HepG2 (cell line): ENCODE measurements around the gene TMEM214. TPM values are rescaled to one million over a fixed set of nuclear protein-coding genes. Genes with fewer than 3 reads are reported as not detected.

Experiments used
- CHCHD3 ChIP-seq: sonication (generic); formaldehyde crosslinking; IDR thresholded peaks from 2 replicates; pipeline ENCODE4 v1.8.0; 2022; ENCODE audit warnings: mild to moderate bottlenecking, missing genetic modification reagents, moderate library complexity
- HNF4A ChIP-seq: sonication (generic); formaldehyde crosslinking; IDR thresholded peaks from 2 replicates; pipeline ENCODE4 v1.4.0; 2020; ENCODE audit warnings: missing genetic modification reagents
- IKZF4 ChIP-seq: sonication (generic); formaldehyde crosslinking; IDR thresholded peaks from 2 replicates; pipeline ENCODE4 v1.5.1; 2020; ENCODE audit warnings: borderline replicate concordance, mild to moderate bottlenecking, low read depth, missing genetic modification reagents; ENCODE audit errors: not compliant biosample characterization
- NR0B2 ChIP-seq: sonication (generic); formaldehyde crosslinking; IDR thresholded peaks from 2 replicates; pipeline ENCODE4 v1.4.0; 2020; ENCODE audit warnings: mild to moderate bottlenecking, missing genetic modification reagents
- SCMH1 ChIP-seq: sonication (generic); formaldehyde crosslinking; IDR thresholded peaks from 2 replicates; pipeline ENCODE4 v1.9.0; 2021; ENCODE audit warnings: missing genetic modification reagents, mild to moderate bottlenecking, borderline replicate concordance
- SMYD3 ChIP-seq: sonication (generic); formaldehyde crosslinking; IDR thresholded peaks from 2 replicates; pipeline ENCODE4 v1.8.1; 2023; ENCODE audit warnings: mild to moderate bottlenecking, missing genetic modification reagents
- ZBTB39 ChIP-seq: sonication (generic); formaldehyde crosslinking; IDR thresholded peaks from 2 replicates; pipeline ENCODE4 v1.5.0; 2020; ENCODE audit warnings: missing genetic modification reagents
- ZBTB4 ChIP-seq: sonication (generic); formaldehyde crosslinking; IDR thresholded peaks from 2 replicates; pipeline ENCODE4 v1.4.0; 2020; ENCODE audit warnings: missing genetic modification reagents, mild to moderate bottlenecking, borderline replicate concordance
- ZMYM4 ChIP-seq: sonication (generic); formaldehyde crosslinking; IDR thresholded peaks from 2 replicates; pipeline ENCODE4 v1.8.1; 2023; ENCODE audit warnings: mild to moderate bottlenecking, missing genetic modification reagents
- ZNF709 ChIP-seq: sonication (generic); formaldehyde crosslinking; IDR thresholded peaks from 2 replicates; pipeline ENCODE4 v1.5.0; 2020; ENCODE audit warnings: mild to moderate bottlenecking, missing genetic modification reagents
- ZNF724P ChIP-seq: sonication (generic); formaldehyde crosslinking; IDR thresholded peaks from 2 replicates; pipeline ENCODE4 v1.8.0; 2022; ENCODE audit warnings: missing genetic modification reagents, borderline replicate concordance
- polyA plus RNA-seq, 8 experiments: library from polyadenylated mRNA; depleted of rRNA in 3 of 8; stranded (reverse) in 7 of 8; unstranded in 1 of 8; fragments of >200 nt; fragmentation: Illumina TruSeq in 4 of 8; extraction: Trizol in 4 of 8; gene quantifications; 2 replicates each; pipeline versions ENCODE4 v1.2.1 to v1.2.3, GENCODE V29; 2011 to 2016; ENCODE audit warnings: low read depth in 4 of 8, missing spikeins in 1 of 8, mixed read lengths in 1 of 8; ENCODE audit not compliant: insufficient read depth in 1 of 8
- total RNA-seq, 5 experiments: library from RNA; depleted of rRNA; stranded (reverse); fragments of >200 nt; fragmentation: Illumina TruSeq; extraction: Trizol; gene quantifications; 2 replicates each; pipeline ENCODE4 v1.2.3, GENCODE V29; 2016; ENCODE audit warnings: low read depth in 1 of 5
- TF ChIP-seq, protein P1 (sequence below): sonication (generic); formaldehyde crosslinking; IDR thresholded peaks from 2 replicates; pipeline ENCODE4 v1.5.1; 2020; ENCODE audit warnings: mild to moderate bottlenecking, missing genetic modification reagents, borderline replicate concordance
- TF ChIP-seq, protein P2 (sequence below): sonication (generic); formaldehyde crosslinking; IDR thresholded peaks from 2 replicates; pipeline ENCODE4 v1.4.0; 2020; ENCODE audit warnings: missing genetic modification reagents
- TF ChIP-seq, protein P3 (sequence below): sonication (generic); formaldehyde crosslinking; IDR thresholded peaks from 2 replicates; pipeline ENCODE4 v1.5.0; 2020; ENCODE audit warnings: missing genetic modification reagents
- TF ChIP-seq, protein P4 (sequence below): IDR thresholded peaks from 2 replicates; pipeline ENCODE4 v1.6.1; 2016; ENCODE audit warnings: mild to moderate bottlenecking, missing biosample characterization, missing genetic modification reagents

TMEM214 gene
- total and polyA plus RNA-seq, 2 of the 13 experiments (the other 11 are each of a cell fraction or from before 2014, with no cell fraction given), result 58.3 to 132 TPM

DNA sequence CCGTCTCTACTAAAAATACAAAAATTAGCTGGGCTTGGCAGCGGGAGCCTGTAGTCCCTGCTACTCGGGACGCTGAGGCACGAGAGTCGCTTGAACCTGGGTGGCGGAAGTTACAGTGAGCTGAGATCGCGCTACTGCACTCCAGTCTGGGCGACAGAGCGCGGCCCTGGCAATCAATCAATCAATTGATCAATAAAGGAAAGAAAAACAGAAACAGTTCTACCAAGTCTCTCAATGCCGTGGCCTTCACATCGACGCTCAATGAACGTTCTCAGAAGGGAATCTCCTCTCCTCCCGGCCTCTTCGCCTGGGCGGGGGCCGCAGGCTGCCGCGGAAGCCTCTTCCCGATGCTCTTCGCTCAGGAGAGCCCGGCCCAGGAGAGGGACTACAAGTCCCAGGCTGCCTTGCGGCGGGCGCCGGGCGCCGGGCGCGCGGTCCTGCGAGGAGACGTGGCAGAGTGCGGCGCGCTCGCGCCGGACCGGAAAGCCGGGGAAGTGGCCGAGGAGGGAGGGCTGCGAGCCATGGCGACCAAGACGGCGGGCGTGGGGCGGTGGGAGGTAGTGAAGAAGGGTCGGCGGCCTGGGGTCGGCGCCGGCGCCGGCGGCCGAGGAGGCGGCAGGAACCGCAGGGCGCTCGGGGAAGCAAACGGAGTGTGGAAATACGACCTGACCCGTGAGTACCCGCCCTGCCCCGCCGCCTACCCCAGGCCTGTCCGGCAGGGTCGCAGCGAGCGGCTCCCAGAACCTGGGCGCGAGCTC, at the start of gene TMEM214 (continued):
- TF ChIP-seq NR0B2 (CRISPR knock-in tag), result peak; percentile 77
- TF ChIP-seq, protein P1, sequence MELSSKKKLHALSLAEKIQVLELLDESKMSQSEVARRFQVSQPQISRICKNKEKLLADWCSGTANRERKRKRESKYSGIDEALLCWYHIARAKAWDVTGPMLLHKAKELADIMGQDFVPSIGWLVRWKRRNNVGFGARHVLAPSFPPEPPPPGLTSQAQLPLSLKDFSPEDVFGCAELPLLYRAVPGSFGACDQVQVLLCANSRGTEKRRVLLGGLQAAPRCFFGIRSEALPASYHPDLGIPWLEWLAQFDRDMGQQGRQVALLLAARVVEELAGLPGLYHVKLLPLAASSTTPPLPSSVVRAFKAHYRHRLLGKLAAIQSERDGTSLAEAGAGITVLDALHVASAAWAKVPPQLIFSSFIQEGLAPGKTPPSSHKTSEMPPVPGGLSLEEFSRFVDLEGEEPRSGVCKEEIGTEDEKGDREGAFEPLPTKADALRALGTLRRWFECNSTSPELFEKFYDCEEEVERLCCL (CRISPR knock-in tag), result no peak
- no peak for TF ChIP-seq SCMH1 (CRISPR knock-in tag)
- no peak for TF ChIP-seq ZMYM4 (CRISPR knock-in tag)
- TF ChIP-seq CHCHD3 (CRISPR knock-in tag), result no peak
- TF ChIP-seq, protein P2, sequence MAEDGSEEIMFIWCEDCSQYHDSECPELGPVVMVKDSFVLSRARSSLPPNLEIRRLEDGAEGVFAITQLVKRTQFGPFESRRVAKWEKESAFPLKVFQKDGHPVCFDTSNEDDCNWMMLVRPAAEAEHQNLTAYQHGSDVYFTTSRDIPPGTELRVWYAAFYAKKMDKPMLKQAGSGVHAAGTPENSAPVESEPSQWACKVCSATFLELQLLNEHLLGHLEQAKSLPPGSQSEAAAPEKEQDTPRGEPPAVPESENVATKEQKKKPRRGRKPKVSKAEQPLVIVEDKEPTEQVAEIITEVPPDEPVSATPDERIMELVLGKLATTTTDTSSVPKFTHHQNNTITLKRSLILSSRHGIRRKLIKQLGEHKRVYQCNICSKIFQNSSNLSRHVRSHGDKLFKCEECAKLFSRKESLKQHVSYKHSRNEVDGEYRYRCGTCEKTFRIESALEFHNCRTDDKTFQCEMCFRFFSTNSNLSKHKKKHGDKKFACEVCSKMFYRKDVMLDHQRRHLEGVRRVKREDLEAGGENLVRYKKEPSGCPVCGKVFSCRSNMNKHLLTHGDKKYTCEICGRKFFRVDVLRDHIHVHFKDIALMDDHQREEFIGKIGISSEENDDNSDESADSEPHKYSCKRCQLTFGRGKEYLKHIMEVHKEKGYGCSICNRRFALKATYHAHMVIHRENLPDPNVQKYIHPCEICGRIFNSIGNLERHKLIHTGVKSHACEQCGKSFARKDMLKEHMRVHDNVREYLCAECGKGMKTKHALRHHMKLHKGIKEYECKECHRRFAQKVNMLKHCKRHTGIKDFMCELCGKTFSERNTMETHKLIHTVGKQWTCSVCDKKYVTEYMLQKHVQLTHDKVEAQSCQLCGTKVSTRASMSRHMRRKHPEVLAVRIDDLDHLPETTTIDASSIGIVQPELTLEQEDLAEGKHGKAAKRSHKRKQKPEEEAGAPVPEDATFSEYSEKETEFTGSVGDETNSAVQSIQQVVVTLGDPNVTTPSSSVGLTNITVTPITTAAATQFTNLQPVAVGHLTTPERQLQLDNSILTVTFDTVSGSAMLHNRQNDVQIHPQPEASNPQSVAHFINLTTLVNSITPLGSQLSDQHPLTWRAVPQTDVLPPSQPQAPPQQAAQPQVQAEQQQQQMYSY (CRISPR knock-in tag), result peak; percentile 17; the same call in 1 of the 2 replicates
- no peak for TF ChIP-seq ZBTB4 (CRISPR knock-in tag)
- TF ChIP-seq IKZF4 (CRISPR knock-in tag), result peak; percentile 90
- TF ChIP-seq ZNF709 (CRISPR knock-in tag), result peak; percentile 85
- TF ChIP-seq, protein P3, sequence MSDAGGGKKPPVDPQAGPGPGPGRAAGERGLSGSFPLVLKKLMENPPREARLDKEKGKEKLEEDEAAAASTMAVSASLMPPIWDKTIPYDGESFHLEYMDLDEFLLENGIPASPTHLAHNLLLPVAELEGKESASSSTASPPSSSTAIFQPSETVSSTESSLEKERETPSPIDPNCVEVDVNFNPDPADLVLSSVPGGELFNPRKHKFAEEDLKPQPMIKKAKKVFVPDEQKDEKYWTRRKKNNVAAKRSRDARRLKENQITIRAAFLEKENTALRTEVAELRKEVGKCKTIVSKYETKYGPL (CRISPR knock-in tag), result peak; percentile 23; the same call in 1 of the 2 replicates
- no peak for TF ChIP-seq HNF4A (CRISPR knock-in tag)
- no peak for TF ChIP-seq ZBTB39
- TF ChIP-seq ZNF724P (CRISPR knock-in tag), result peak; percentile 68; the same call in 1 of the 2 replicates
- peak; percentile 80 for TF ChIP-seq SMYD3
- TF ChIP-seq, protein P4, sequence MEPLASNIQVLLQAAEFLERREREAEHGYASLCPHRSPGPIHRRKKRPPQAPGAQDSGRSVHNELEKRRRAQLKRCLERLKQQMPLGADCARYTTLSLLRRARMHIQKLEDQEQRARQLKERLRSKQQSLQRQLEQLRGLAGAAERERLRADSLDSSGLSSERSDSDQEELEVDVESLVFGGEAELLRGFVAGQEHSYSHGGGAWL, result 0 out of 2 replicates have a peak, but pooled peaks have one; percentile 62
